K562 (cell line): Measurements from ENCODE around the gene CD300LB. TPM values are rescaled to one million over a fixed set of nuclear protein-coding genes. Genes with fewer than 3 reads are reported as not detected.
A peak's percentile ranks its signal among the peaks of the same experiment; 100 is the strongest.

Source experiments
- ATAC-seq: fragments of 200-7000 bp; cut with Tn5 transposase; 3 replicates; pipeline ENCODE4 v1.9.1; 2020; ENCODE audit warnings: moderate library complexity
- BruUV-seq: library from RNA; stranded (reverse); fragments of 400-500 nt; replicated peaks from 2 replicates; lab custom pipeline; 2021; lab: Mats Ljungman, UMichigan
- CTCF ChIA-PET: fragments of 300-600 bp; formaldehyde crosslinking; extraction: SDS; loops from one replicate; lab custom pipeline; 2021; ENCODE audit warnings: low intra/inter-chr PET ratio; lab: Yijun Ruan, JAX
- POLR2A ChIA-PET: fragments of 300-600, 350-650 bp; sonication (Branson Sonifier 250); formaldehyde crosslinking; extraction: SDS; loops from one replicate; lab custom pipeline; 2021; ENCODE audit warnings: antibody characterized with exemption, inconsistent platforms; lab: Yijun Ruan, JAX
- DNase-seq, 4 experiments: peaks; one replicate each; pipeline versions ENCODE4 v3.0.0 to v3.0.0-alpha.2; 2011 to 2018; ENCODE audit warnings: low spot score in 3 of 4, mixed read lengths in 3 of 4; ENCODE audit errors: extremely low read depth in 1 of 4
- FAIRE-seq: peaks from 2 replicates; lab custom pipeline; 2011; peaks lifted over from hg19 to GRCh38; lab: Jason Lieb, UNC
- H2AFZ ChIP-seq: 2 replicates; pipeline ENCODE4 v1.6.0; 2011; ENCODE audit warnings: low read depth, low read length, control low read depth, inconsistent platforms
- H3K27ac ChIP-seq: fragments of 200-600 bp; 3 replicates; pipeline ENCODE4 v1.8.0; 2011; ENCODE audit warnings: low read depth, mild to moderate bottlenecking, control low read depth, inconsistent platforms, low read length, moderate library complexity, mixed read lengths; ENCODE audit errors: extremely low read depth
- H3K27me3 ChIP-seq, 2 experiments: fragments of 300-600 bp in 1 of 2; 2 replicates in 1 of 2; 3 replicates in 1 of 2; pipeline versions ENCODE4 v1.6.0 to v1.8.0; 2011; ENCODE audit warnings: inconsistent platforms in 2 of 2, low read length in 2 of 2, mild to moderate bottlenecking in 1 of 2, mixed read lengths in 1 of 2, moderate library complexity in 1 of 2; ENCODE audit not compliant: control insufficient read depth in 2 of 2, insufficient read depth in 2 of 2
- H3K36me3 ChIP-seq: fragments of 300-600 bp; 3 replicates; pipeline ENCODE4 v1.8.0; 2011; ENCODE audit warnings: mild to moderate bottlenecking, low read length, inconsistent platforms; ENCODE audit not compliant: control insufficient read depth, insufficient read depth
- H3K4me1 ChIP-seq, 2 experiments: fragments of 200-600 bp in 1 of 2; replicated peaks in 1 of 2; 2 replicates in 1 of 2; 3 replicates in 1 of 2; pipeline versions ENCODE4 v1.5.1 to v1.8.0; 2011; ENCODE audit warnings: inconsistent platforms in 2 of 2, low read length in 2 of 2, mild to moderate bottlenecking in 1 of 2, mixed read lengths in 1 of 2, moderate library complexity in 1 of 2; ENCODE audit not compliant: control insufficient read depth in 2 of 2, insufficient read depth in 2 of 2
- H3K4me2 ChIP-seq: 2 replicates; pipeline ENCODE4 v1.6.1; 2011; ENCODE audit warnings: low read length, control low read depth, inconsistent platforms, mixed read lengths; ENCODE audit not compliant: insufficient read depth
- H3K4me3 ChIP-seq: fragments of 200-600 bp; sonication (generic), shearing (Covaris generic); 2 replicates; pipeline ENCODE4 v1.5.1; 2016; ENCODE audit warnings: control low read depth, inconsistent platforms
- H3K79me2 ChIP-seq: fragments of 200-600 bp; 3 replicates; pipeline ENCODE4 v1.8.0; 2011; ENCODE audit warnings: low read length, inconsistent platforms; ENCODE audit not compliant: control insufficient read depth, insufficient read depth
- H3K9ac ChIP-seq, 2 experiments: 2 replicates each; pipeline versions ENCODE4 v1.6.0 to v1.6.1; 2011; ENCODE audit warnings: low read depth in 2 of 2, low read length in 2 of 2, control low read depth in 1 of 2, inconsistent platforms in 1 of 2, mild to moderate bottlenecking in 1 of 2, mixed read lengths in 1 of 2; ENCODE audit not compliant: insufficient read depth in 1 of 2
- H3K9me1 ChIP-seq: one replicate; pipeline ENCODE4 v1.6.0; 2011; ENCODE audit warnings: inconsistent platforms, mild to moderate bottlenecking, low read length, moderate library complexity; ENCODE audit not compliant: control insufficient read depth, insufficient read depth
- H3K9me3 ChIP-seq: replicated peaks from 2 replicates; pipeline ENCODE4 v1.5.1; 2011; ENCODE audit warnings: low read depth, low read length, inconsistent platforms; ENCODE audit not compliant: control insufficient read depth, insufficient read depth
- H4K20me1 ChIP-seq: replicated peaks from 2 replicates; pipeline ENCODE4 v1.6.1; 2011; ENCODE audit warnings: low read length, inconsistent platforms, mixed read lengths; ENCODE audit not compliant: control insufficient read depth, insufficient read depth
- COPS2 ChIP-seq: fragments of 450-650 bp; conservative IDR thresholded peaks from 2 replicates; pipeline ENCODE4 v1.6.1; 2016; ENCODE audit warnings: mild to moderate bottlenecking, moderate library complexity
- CREB1 ChIP-seq, 2 experiments: sonication (generic) in 1 of 2; formaldehyde crosslinking in 1 of 2; IDR thresholded peaks; 2 replicates each; pipeline versions ENCODE4 v1.6.1 to v1.8.0; 2012 to 2022; ENCODE audit warnings: inconsistent platforms in 1 of 2, mild to moderate bottlenecking in 1 of 2, missing genetic modification reagents in 1 of 2, moderate library complexity in 1 of 2
- CREM ChIP-seq: IDR thresholded peaks from 2 replicates; pipeline ENCODE4 v1.6.1; 2014; ENCODE audit warnings: antibody characterized with exemption, low read depth
- DLX4 ChIP-seq: fragments of 250-450 bp; sonication (Bioruptor Pico); IDR thresholded peaks from 2 replicates; pipeline ENCODE4 v1.6.1; 2021; ENCODE audit warnings: mild to moderate bottlenecking
- EHMT2 ChIP-seq: fragments of 450-650 bp; IDR thresholded peaks from 2 replicates; pipeline ENCODE4 v1.6.1; 2018; ENCODE audit warnings: antibody characterized with exemption
- GATAD2A ChIP-seq: fragments of 450-650 bp; IDR thresholded peaks from 2 replicates; pipeline ENCODE4 v1.6.1; 2017
- GTF2A2 ChIP-seq: IDR thresholded peaks from 2 replicates; pipeline ENCODE4 v1.6.1; 2016; ENCODE audit warnings: mild to moderate bottlenecking, missing genetic modification characterization, missing compliant biosample characterization
- HDAC6 ChIP-seq: IDR thresholded peaks from 2 replicates; pipeline ENCODE4 v1.6.1; 2012; ENCODE audit warnings: low read depth, mild to moderate bottlenecking, control low read depth, inconsistent platforms, low read length, moderate library complexity
- IFI16 ChIP-seq: fragments of 250-450 bp; sonication (Bioruptor Pico); IDR thresholded peaks from 2 replicates; pipeline ENCODE4 v2.1.2; 2022; ENCODE audit warnings: mild to moderate bottlenecking, inconsistent platforms
- MBD2 ChIP-seq: sonication (generic); IDR thresholded peaks from 2 replicates; pipeline ENCODE4 v1.6.1; 2016; ENCODE audit warnings: low read depth, borderline replicate concordance
- MEF2D ChIP-seq: conservative IDR thresholded peaks from 2 replicates; pipeline ENCODE4 v1.6.1; 2016; ENCODE audit warnings: low read depth, missing genetic modification characterization, missing compliant biosample characterization
- NCOA4 ChIP-seq: fragments of 450-650 bp; IDR thresholded peaks from 2 replicates; pipeline ENCODE4 v1.6.1; 2018; ENCODE audit warnings: mild to moderate bottlenecking; ENCODE audit not compliant: partially characterized antibody
- PHF8 ChIP-seq: fragments of 200-600 bp; sonication (generic); IDR thresholded peaks from 2 replicates; pipeline ENCODE4 v1.6.1; 2012; ENCODE audit warnings: mixed run types, mild to moderate bottlenecking, inconsistent platforms, low read length, moderate library complexity, borderline replicate concordance
- POLR2A ChIP-seq: fragments of 450-650 bp; conservative IDR thresholded peaks from 2 replicates; pipeline ENCODE4 v1.6.1; 2016
- RBM25 ChIP-seq: fragments of 200-400 bp; formaldehyde crosslinking; IDR thresholded peaks from 2 replicates; pipeline ENCODE4 v1.6.1; 2018; ENCODE audit warnings: low read length, low read depth, moderate library complexity; ENCODE audit not compliant: severe bottlenecking
- TEAD2 ChIP-seq: fragments of 450-650 bp; IDR thresholded peaks from 2 replicates; pipeline ENCODE4 v1.6.1; 2016; ENCODE audit warnings: missing genetic modification characterization, control low read depth, missing compliant biosample characterization
- U2AF2 ChIP-seq: fragments of 200-400 bp; formaldehyde crosslinking; optimal IDR thresholded peaks from 2 replicates; pipeline ENCODE3; 2017; ENCODE audit warnings: low read depth, mild to moderate bottlenecking, low read length
- ZC3H4 ChIP-seq: sonication (generic); formaldehyde crosslinking; IDR thresholded peaks from 2 replicates; pipeline ENCODE4 v1.9.0; 2021; ENCODE audit warnings: missing genetic modification reagents, borderline replicate concordance
- ZNF253 ChIP-seq: fragments of 250-450 bp; sonication (Bioruptor Pico); conservative IDR thresholded peaks from 2 replicates; pipeline ENCODE4 v1.6.1; 2021; ENCODE audit warnings: mild to moderate bottlenecking
- ZNF668 ChIP-seq: fragments of 250-450 bp; sonication (Bioruptor Pico); IDR thresholded peaks from 2 replicates; pipeline ENCODE4 v1.8.0; 2022; ENCODE audit warnings: mild to moderate bottlenecking, inconsistent platforms
- WGBS: fragments of 100-300 bp; shearing (Covaris generic); methylation state at CpG from one replicate; pipeline ENCODE4 v1.1.6; 2016; ENCODE audit warnings: low coverage, mixed read lengths; ENCODE audit not compliant: insufficient coverage; ENCODE audit errors: missing lambda C conversion rate; 5-methylcytosine and 5-hydroxymethylcytosine counted together
- in situ Hi-C: fragments of 300-500 bp; cut with MboI; formaldehyde crosslinking; loops from 4 replicates; pipeline ENCODE4 v1.15.0; 2018; ENCODE audit warnings: inconsistent platforms, mixed read lengths
- intact Hi-C: fragments of 100-400 bp; cut with micrococcal nuclease; formaldehyde crosslinking; loops from 2 replicates; pipeline ENCODE4 v1.14.2; 2022
- polyA plus RNA-seq, 8 experiments: library from polyadenylated mRNA; depleted of rRNA in 4 of 8; stranded (reverse) in 5 of 8; unstranded in 3 of 8; fragments of >200 nt; fragmentation: Nextera tagmentation in 2 of 8; fragmentation: Illumina TruSeq in 1 of 8; extraction: Ambion mirVana in 2 of 8; extraction: Trizol in 1 of 8; gene quantifications; 2 replicates each; pipeline versions ENCODE4 v1.2.1 to v1.2.3, GENCODE V29; 2011 to 2014; ENCODE audit warnings: inconsistent platforms in 1 of 8, missing spikeins in 1 of 8
- total RNA-seq, 7 experiments: library from RNA; depleted of rRNA in 6 of 7; stranded (reverse); fragments of >200 nt in 6 of 7; fragmentation: Illumina TruSeq in 2 of 7; extraction: Trizol in 2 of 7; gene quantifications; 2 replicates each; pipeline versions ENCODE4 v1.2.1 to v1.2.3, GENCODE V29; 2011 to 2021; ENCODE audit warnings: low replicate concordance in 1 of 7

CD300LB gene
- total and polyA plus RNA-seq, 9 of the 15 experiments (the other 6 are each of a cell fraction or from before 2014, with no cell fraction given) = not detected

DNA sequence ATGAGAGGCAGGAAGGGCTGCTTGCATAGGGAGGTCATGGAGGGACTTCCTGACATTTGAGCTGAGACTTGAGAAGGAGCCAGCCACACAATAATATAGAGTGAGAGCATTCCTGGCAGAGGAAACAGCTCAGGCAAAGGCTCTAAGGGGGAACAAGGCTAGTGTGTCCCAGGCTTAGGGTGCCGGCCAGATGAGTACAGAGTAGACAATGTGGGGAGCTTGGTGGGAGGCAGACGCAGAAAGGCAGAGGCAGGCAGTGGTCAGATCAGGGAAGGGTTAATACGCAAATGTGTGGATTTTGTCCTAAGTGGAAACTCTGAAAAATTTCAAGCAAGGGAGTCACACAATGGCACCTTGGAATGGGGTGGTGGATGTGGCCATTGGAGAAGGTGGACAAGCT lies 31.3 kb downstream of the CD300LB start:
- Histone ChIP-seq H3K36me3 (no peaks in the 10 kb centered on the region), H3K79me2 (no peaks in the 10 kb centered on the region), H4K20me1 (no peaks in the 10 kb centered on the region), H3K9me1 (no peaks in the 10 kb centered on the region), H3K9me3 (no peaks in the 10 kb centered on the region), H3K4me1 (no peaks in the 10 kb centered on the region), H3K4me3 (no peak overlapping the region), H3K9ac (no peak overlapping the region), H2AFZ (no peak overlapping the region), H3K27me3 (peaks cover 0 to 22% of the 10 kb centered on the region in 2 experiments; a peak in 3 of 5 replicates), H3K4me2 (no peak overlapping the region), H3K27ac (no peak overlapping the region)
- in situ Hi-C loops (no loop called here), intact Hi-C loops (no loop called here)
- DNase-seq (peak in 1 of 4 experiments; percentile 1), ATAC-seq (no peak), FAIRE-seq (no peak)
- no TSS peak for BruUV-seq
- ChIA-PET CTCF (no interaction called here), POLR2A (interaction anchor here (0.6 kb wide), 1 partner anchor 132 kb away, joined by 5 read pairs; no protein-coding TSS in a partner anchor)
- no peak for TF ChIP-seq IFI16 (CRISPR knock-in tag)
- TF ChIP-seq ZNF668 = no peak
- TF ChIP-seq U2AF2 = no peak
- no peak for TF ChIP-seq ZC3H4 (CRISPR knock-in tag)
- 3% methylated on average over 3 of the region's 3 CpGs for WGBS

DNA sequence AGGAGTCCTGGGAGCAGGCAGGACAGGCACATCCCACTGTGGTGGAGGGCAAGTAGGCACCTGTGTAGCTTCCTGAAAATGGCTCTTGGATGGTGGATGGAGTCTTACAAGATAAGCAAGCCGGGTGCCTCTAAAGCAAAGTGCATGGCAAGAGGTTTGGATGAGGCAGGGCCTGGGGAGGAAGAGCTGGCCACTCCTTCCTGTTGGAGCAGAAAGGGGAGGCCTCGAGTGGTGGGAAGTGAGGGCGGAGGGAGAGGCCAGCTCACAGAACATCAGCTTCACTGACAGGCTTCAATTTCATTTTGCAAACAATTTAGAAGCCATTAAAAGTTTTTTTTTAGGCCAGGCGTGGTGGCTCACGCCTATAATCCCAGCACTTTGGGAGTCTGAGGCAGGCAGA lies 33.8 kb downstream of the CD300LB start:
- Histone ChIP-seq H3K9me3 (no peaks in the 10 kb centered on the region), H3K4me3 (no peak overlapping the region), H3K9ac (no peak overlapping the region), H3K79me2 (no peaks in the 10 kb centered on the region), H3K9me1 (no peaks in the 10 kb centered on the region), H3K27me3 (peaks cover 0 to 37% of the 10 kb centered on the region in 2 experiments; a peak in 2 of 5 replicates), H3K4me2 (no peak overlapping the region), H2AFZ (no peak overlapping the region), H3K27ac (no peak overlapping the region), H4K20me1 (no peaks in the 10 kb centered on the region), H3K36me3 (no peaks in the 10 kb centered on the region), H3K4me1 (no peaks in the 10 kb centered on the region)
- no TSS peak for BruUV-seq
- in situ Hi-C loops = no loop called here
- intact Hi-C loops = no loop called here
- FAIRE-seq (no peak), DNase-seq (peak in 1 of 4 experiments; percentile 1), ATAC-seq (no peak)
- CTCF ChIA-PET = no interaction called here
- WGBS = 0% methylated on average over 5 of the region's 5 CpGs
- POLR2A ChIA-PET = interaction anchor here (0.7 kb wide), 2 partner anchors 72 to 130 kb away, joined by 3 to 5 read pairs; partner anchors contain the start of gene GPR142
- TF ChIP-seq HDAC6 (no peak), GTF2A2 (no peak), RBM25 (no peak), EHMT2 (no peak), NCOA4 (no peak), CREB1 (IDR thresholded peaks at IDR 0.05) (no peak), CREB1 (CRISPR knock-in tag; IDR thresholded peaks at IDR 0.05) (no peak), IFI16 (CRISPR knock-in tag) (no peak), COPS2 (no peak), MEF2D (tag) (no peak), GATAD2A (no peak), PHF8 (no peak), POLR2A (no peak), CREM (no peak), TEAD2 (tag) (no peak), MBD2 (no peak), DLX4 (CRISPR knock-in tag) (no peak), ZNF253 (CRISPR knock-in tag) (no peak)
